CD4-positive, alpha-beta memory T cell (primary cell): ENCODE measurements around the gene CNGB1. TPM values are rescaled to one million over a fixed set of nuclear protein-coding genes. Genes with fewer than 3 reads are reported as not detected.
A peak's percentile ranks its signal among the peaks of the same experiment; 100 is the strongest.

Experiments used
- CTCF ChIA-PET: fragments of 350-600 bp; sonication (Branson Sonifier 250); formaldehyde crosslinking; loops from one replicate; lab custom pipeline; 2021; ENCODE audit warnings: inconsistent platforms; ENCODE audit not compliant: partially characterized antibody; lab: Charles Lee
- POLR2A ChIA-PET: fragments of 350-600 bp; sonication (Branson Sonifier 250); formaldehyde crosslinking; loops from one replicate; lab custom pipeline; 2021; ENCODE audit not compliant: partially characterized antibody; lab: Charles Lee
- DNase-seq, 5 donors: peaks; one replicate each; pipeline versions ENCODE4 v3.0.0 to v3.0.0-alpha.2; 2020 to 2022; ENCODE audit warnings: mixed read lengths in 1 of 5
- H3K27ac ChIP-seq: one replicate; pipeline ENCODE4 v1.7.0; 2013; ENCODE audit warnings: low read depth, low read length
- H3K27me3 ChIP-seq: 2 replicates; pipeline ENCODE4 v1.7.0; 2013; ENCODE audit warnings: mild to moderate bottlenecking, low read length, moderate library complexity; ENCODE audit not compliant: insufficient read depth
- H3K36me3 ChIP-seq: 2 replicates; pipeline ENCODE4 v1.7.0; 2013; ENCODE audit warnings: mild to moderate bottlenecking, low read length, moderate library complexity; ENCODE audit not compliant: insufficient read depth
- H3K4me1 ChIP-seq: 2 replicates; pipeline ENCODE4 v1.7.0; 2013; ENCODE audit warnings: mild to moderate bottlenecking, low read length, moderate library complexity; ENCODE audit not compliant: insufficient read depth
- H3K4me3 ChIP-seq, 2 donors: one replicate each; pipeline ENCODE4 v1.7.0; 2013; ENCODE audit warnings: low read length in 2 of 2, mild to moderate bottlenecking in 1 of 2
- H3K9me3 ChIP-seq, 2 donors: one replicate each; pipeline ENCODE4 v1.7.0; 2013; ENCODE audit warnings: low read length in 2 of 2, control low read depth in 1 of 2; ENCODE audit not compliant: control insufficient read depth in 1 of 2
- H3K27ac Mint-ChIP-seq, 7 donors: one replicate each; pipeline ENCODE4 v1.8.0; 2020 to 2021; ENCODE audit warnings: mixed read lengths in 7 of 7, mild to moderate bottlenecking in 6 of 7, inconsistent platforms in 3 of 7, moderate library complexity in 3 of 7
- H3K27me3 Mint-ChIP-seq, 2 donors: one replicate each; pipeline ENCODE4 v1.8.0; 2020 to 2021; ENCODE audit warnings: mixed read lengths in 2 of 2
- H3K36me3 Mint-ChIP-seq, 2 donors: one replicate each; pipeline ENCODE4 v1.8.0; 2020 to 2021; ENCODE audit warnings: mixed read lengths in 2 of 2, inconsistent platforms in 1 of 2, mild to moderate bottlenecking in 1 of 2
- H3K4me1 Mint-ChIP-seq, 4 donors: one replicate each; pipeline ENCODE4 v1.8.0; 2020 to 2021; ENCODE audit warnings: mixed read lengths in 4 of 4, mild to moderate bottlenecking in 1 of 4
- H3K4me3 Mint-ChIP-seq, 8 donors: one replicate each; pipeline ENCODE4 v1.8.0; 2020 to 2021; ENCODE audit warnings: mixed read lengths in 8 of 8, mild to moderate bottlenecking in 7 of 8, moderate library complexity in 6 of 8, inconsistent platforms in 3 of 8
- H3K9me3 Mint-ChIP-seq, 8 donors: one replicate each; pipeline ENCODE4 v1.8.0; 2020 to 2021; ENCODE audit warnings: mixed read lengths in 8 of 8, mild to moderate bottlenecking in 5 of 8, inconsistent platforms in 3 of 8, moderate library complexity in 1 of 8
- intact Hi-C: fragments of 100-400 bp; cut with micrococcal nuclease; formaldehyde crosslinking; loops from one replicate; pipeline ENCODE4 v1.15.1; 2023
- polyA plus RNA-seq, 2 donors: library from polyadenylated mRNA; unstranded; fragments of 300-500 nt; fragmentation: Illumina TruSeq; gene quantifications; one replicate each; pipeline ENCODE4 v1.2.3, GENCODE V29; 2021
- total RNA-seq, 2 experiments: library from RNA; stranded (reverse); gene quantifications; one replicate each; pipeline ENCODE4 v1.2.3, GENCODE V29; 2021

CNGB1 gene
- total and polyA plus RNA-seq, 4 experiments from 2014 or later = not detected

DNA sequence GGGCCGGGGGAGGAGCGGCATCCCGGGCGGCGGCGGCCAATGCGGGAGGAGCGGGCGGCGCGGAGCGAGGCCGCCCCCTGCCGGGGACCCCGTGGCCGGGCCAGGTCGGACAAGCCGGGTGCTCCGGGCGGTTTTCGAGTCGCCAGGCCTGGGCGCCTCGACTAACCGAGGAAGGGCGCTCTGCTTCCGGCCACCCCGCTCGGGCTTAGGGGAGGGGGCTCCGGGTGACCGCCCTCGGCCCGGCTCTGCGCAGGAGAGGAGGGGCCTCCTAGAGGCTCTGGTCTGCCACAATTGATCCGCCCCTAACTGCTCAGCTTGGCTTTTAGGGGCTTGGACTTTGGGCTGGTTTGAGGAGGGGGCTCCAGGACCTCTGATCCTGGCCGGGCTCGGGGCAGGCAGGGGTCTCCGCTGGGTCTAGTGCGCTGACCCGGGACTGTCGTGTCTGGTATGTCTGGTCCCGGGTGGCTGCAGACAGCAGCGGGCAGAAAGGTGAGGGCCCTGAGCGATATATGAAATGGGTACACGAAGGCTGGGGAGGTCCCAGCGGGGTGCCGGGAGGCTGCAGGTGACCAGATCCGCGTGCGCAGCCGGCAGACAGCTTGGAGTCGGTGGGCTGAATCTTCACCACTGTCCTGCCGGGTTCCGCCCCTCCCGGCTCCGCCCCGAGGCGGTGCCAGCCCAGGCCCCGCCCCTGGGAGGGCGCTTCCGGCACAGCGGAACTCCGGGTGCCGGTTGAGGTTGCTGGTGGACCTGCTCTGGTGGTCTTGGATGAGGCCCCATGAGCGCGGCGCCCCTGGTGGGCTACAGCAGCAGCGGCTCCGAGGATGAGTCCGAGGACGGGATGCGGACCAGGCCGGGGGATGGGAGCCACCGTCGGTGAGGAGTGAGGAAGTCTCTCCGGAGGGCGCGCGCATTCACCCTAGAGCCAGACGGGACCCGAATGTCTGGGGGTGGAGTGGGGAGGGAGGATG is 30.1 kb upstream of the CNGB1 start, which contains the start of gene USB1:
USB1 (plus strand) TSS at position 702 of the 971 bp plus-strand sequence; CDS start at position 779, 77 bp downstream.
- Mint-ChIP-seq H3K9me3 (peaks cover 0 to 3% (median 0%) of the 10 kb centered on the region in 8 donors), H3K27ac (peak within 1 kb of the TSS; percentile 88 to 96 (median 94)), H3K4me1 (peaks cover 40 to 75% (median 51%) of the 10 kb centered on the region in 4 donors), H3K4me3 (peak within 1 kb of the TSS; percentile 90 to 95 (median 92)), H3K36me3 (peaks cover 13 to 48% of the 10 kb centered on the region in 2 donors), H3K27me3 (no peaks in the 10 kb centered on the region)
- no peaks in the 10 kb centered on the region for H3K9me3 ChIP-seq
- no peaks in the 10 kb centered on the region for H3K27me3 ChIP-seq
- CTCF ChIA-PET = interaction anchor here (0.7 to 12.6 kb wide), 8 partner anchors 9 to 244 kb away, joined by 3 to 115 read pairs (median 4); no protein-coding TSS in a partner anchor
- H3K36me3 ChIP-seq = peaks cover 18% of the 10 kb centered on the region
- peaks cover 46% of the 10 kb centered on the region for H3K4me1 ChIP-seq
- H3K4me3 ChIP-seq = peak within 1 kb of the TSS; percentile 76 to 93
- intact Hi-C loops = loop anchor here (1.0 to 5.0 kb wide), 7 partner anchors 16 to 424 kb away; partner anchors contain the start of genes KATNB1 and MMP15
- peak within 1 kb of the TSS; percentile 75 for H3K27ac ChIP-seq
- DNase-seq = peak; percentile 81 to 90 (median 85)
- POLR2A ChIA-PET = interaction anchor here (0.6 to 6.7 kb wide), 14 partner anchors 9 to 464 kb away, joined by 3 to 83 read pairs (median 5); partner anchors contain the start of genes CFAP20 and KATNB1

DNA sequence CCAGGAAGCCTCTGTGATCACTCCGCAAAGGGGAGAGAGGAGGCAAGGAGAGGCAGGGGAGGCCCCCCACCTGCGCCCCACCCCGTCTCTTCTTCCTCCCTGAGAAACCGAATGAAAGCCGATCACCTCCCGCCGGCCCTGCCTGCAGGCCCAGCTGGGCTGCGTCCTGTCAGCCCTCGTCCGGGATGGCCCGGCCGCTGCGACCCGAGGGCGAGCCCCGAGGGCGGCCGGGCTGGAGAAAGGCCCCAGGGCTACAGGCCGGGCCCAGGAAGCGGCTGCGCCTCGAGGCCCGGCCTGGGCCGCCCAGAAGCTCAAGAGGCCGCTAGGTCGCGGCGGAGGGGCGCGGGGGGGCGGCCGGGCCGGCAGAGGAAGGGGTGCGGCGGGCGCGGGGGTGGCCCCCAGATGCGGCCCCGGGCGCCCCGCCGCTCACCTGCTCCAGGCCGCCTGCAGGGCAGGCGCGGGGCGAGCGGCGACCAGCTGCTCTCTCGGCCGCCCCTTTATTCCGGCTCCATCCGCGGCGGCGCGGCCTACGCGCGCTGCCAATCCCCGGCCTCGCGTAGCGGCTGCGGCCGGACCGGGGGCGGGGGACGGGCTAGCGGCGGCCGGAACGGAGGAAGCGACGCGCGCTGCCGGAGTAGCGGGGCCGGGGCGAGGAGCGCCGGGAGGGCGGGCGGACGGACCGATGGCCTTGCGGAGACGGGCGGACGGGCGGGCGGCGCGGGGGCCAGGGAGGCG is 29.2 kb upstream of the CNGB1 start, which contains the start of gene ZNF319:
ZNF319 (minus strand) TSS at position 702 of the 735 bp plus-strand sequence. CDS start 2,407 bp downstream, outside the sequence.
- Mint-ChIP-seq H3K27ac (peak within 1 kb of the TSS; percentile 88 to 96 (median 94)), H3K27me3 (no peaks in the 10 kb centered on the region), H3K4me3 (peak within 1 kb of the TSS; percentile 90 to 95 (median 92)), H3K36me3 (peaks cover 13 to 53% of the 10 kb centered on the region in 2 donors), H3K9me3 (peaks cover 0 to 3% (median 0%) of the 10 kb centered on the region in 8 donors), H3K4me1 (peaks cover 40 to 81% (median 55%) of the 10 kb centered on the region in 4 donors)
- no peak for DNase-seq
- ChIA-PET CTCF (interaction anchor here (1.1 to 12.6 kb wide), 6 partner anchors 14 to 242 kb away, joined by 3 to 115 read pairs (median 5); no protein-coding TSS in a partner anchor), POLR2A (interaction anchor here (1.0 to 6.7 kb wide), 13 partner anchors 8 to 265 kb away, joined by 3 to 83 read pairs (median 5); partner anchors contain the start of genes CFAP20 and KATNB1)
- intact Hi-C loops = loop anchor here (1.0 to 5.0 kb wide), 6 partner anchors 15 to 423 kb away; partner anchors contain the start of gene CFAP20
- H3K4me1 ChIP-seq = peaks cover 55% of the 10 kb centered on the region
- H3K4me3 ChIP-seq = peak within 1 kb of the TSS; percentile 76 to 93
- H3K36me3 ChIP-seq = peaks cover 19% of the 10 kb centered on the region
- H3K27me3 ChIP-seq = no peaks in the 10 kb centered on the region
- no peaks in the 10 kb centered on the region for H3K9me3 ChIP-seq
- peak within 1 kb of the TSS; percentile 75 for H3K27ac ChIP-seq

GRCh38 chr16:57999366-57999970 is 28.5 kb upstream of the CNGB1 start:
- POLR2A ChIA-PET = interaction anchor here (1.0 to 6.7 kb wide), 15 partner anchors 7 to 393 kb away, joined by 3 to 83 read pairs (median 5); partner anchors contain the start of genes CFAP20, GINS3 and KATNB1
- Mint-ChIP-seq H3K36me3 (peaks cover 17 to 52% of the 10 kb centered on the region in 2 donors), H3K27ac (peak overlapping the region; percentile 79 to 94 (median 90)), H3K9me3 (peaks cover 0 to 3% (median 0%) of the 10 kb centered on the region in 8 donors), H3K27me3 (no peaks in the 10 kb centered on the region), H3K4me3 (peak overlapping the region; percentile 71 to 89 (median 86)), H3K4me1 (peaks cover 40 to 81% (median 57%) of the 10 kb centered on the region in 4 donors)
- H3K36me3 ChIP-seq = peaks cover 19% of the 10 kb centered on the region
- H3K9me3 ChIP-seq = no peaks in the 10 kb centered on the region
- CTCF ChIA-PET = interaction anchor here (0.9 to 12.6 kb wide), 11 partner anchors 13 to 393 kb away, joined by 3 to 115 read pairs (median 4); partner anchors contain the start of gene GINS3
- H3K4me3 ChIP-seq = peak overlapping the region; percentile 58 to 65
- peaks cover 62% of the 10 kb centered on the region for H3K4me1 ChIP-seq
- peak overlapping the region; percentile 75 for H3K27ac ChIP-seq
- intact Hi-C loops = loop anchor here (1.0 kb wide), 1 partner anchor 130 kb away; the partner anchor contains the start of gene CFAP20
- DNase-seq = peak; percentile 53 to 61 (median 54)
- H3K27me3 ChIP-seq = no peaks in the 10 kb centered on the region

GRCh38 chr16:57998992-57999365 is 28.1 kb upstream of the CNGB1 start:
- Histone ChIP-seq H3K27ac (peak overlapping the region; percentile 75), H3K4me3 (peak overlapping the region in 1 of 2 donors; percentile 1), H3K4me1 (peaks cover 66% of the 10 kb centered on the region), H3K9me3 (no peaks in the 10 kb centered on the region), H3K36me3 (peaks cover 19% of the 10 kb centered on the region), H3K27me3 (no peaks in the 10 kb centered on the region)
- peak overlapping the region; percentile 79 to 94 (median 90) for H3K27ac Mint-ChIP-seq
- intact Hi-C loops = loop anchor here (1.0 kb wide), 1 partner anchor 130 kb away; the partner anchor contains the start of gene CFAP20
- H3K9me3 Mint-ChIP-seq = peaks cover 0 to 3% (median 0%) of the 10 kb centered on the region in 8 donors
- peak overlapping the region; percentile 71 to 89 (median 86) for H3K4me3 Mint-ChIP-seq
- ChIA-PET CTCF (interaction anchor here (0.9 to 12.6 kb wide), 10 partner anchors 13 to 393 kb away, joined by 3 to 115 read pairs (median 4); partner anchors contain the start of gene GINS3), POLR2A (interaction anchor here (0.5 to 6.7 kb wide), 12 partner anchors 12 to 393 kb away, joined by 3 to 83 read pairs (median 4); partner anchors contain the start of genes CFAP20, GINS3 and KATNB1)
- peaks cover 39 to 81% (median 54%) of the 10 kb centered on the region in 4 donors for H3K4me1 Mint-ChIP-seq
- no peaks in the 10 kb centered on the region for H3K27me3 Mint-ChIP-seq
- DNase-seq = no peak
- peaks cover 17 to 52% of the 10 kb centered on the region in 2 donors for H3K36me3 Mint-ChIP-seq

DNA sequence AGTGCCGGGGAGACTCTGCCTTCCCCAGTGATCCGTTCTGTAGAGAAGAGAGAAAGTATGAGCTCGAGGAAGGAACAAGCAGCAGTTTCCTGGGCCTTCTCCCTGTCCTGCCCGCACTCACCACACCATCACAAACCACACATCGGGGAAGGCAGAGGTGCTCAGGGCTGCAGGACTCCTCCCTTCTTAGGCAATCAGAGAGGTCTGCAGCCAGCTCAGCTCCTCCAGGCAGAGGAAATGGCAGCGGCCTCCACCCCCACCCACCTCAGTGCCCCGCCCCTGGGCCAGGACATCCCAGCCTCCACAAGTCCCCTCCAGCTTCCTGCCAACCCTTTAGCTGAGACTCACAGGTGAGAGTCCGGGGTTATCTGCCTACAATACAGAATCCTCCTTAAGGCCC is 27.6 kb upstream of the CNGB1 start:
- peak; percentile 49 to 78 (median 55) for DNase-seq
- H3K27ac ChIP-seq = peak overlapping the region; percentile 75

More for the DNA sequence above, 27.6 kb upstream of the CNGB1 start:
- H3K4me3 Mint-ChIP-seq = peak overlapping the region; percentile 71 to 89 (median 86)
- peaks cover 14 to 50% of the 10 kb centered on the region in 2 donors for H3K36me3 Mint-ChIP-seq
- intact Hi-C loops = no loop called here
- H3K4me1 ChIP-seq = peaks cover 71% of the 10 kb centered on the region
- ChIA-PET CTCF (interaction anchor here (0.9 to 12.6 kb wide), 9 partner anchors 12 to 394 kb away, joined by 3 to 115 read pairs (median 4); partner anchors contain the start of gene GINS3), POLR2A (interaction anchor here (0.5 to 6.7 kb wide), 10 partner anchors 12 to 394 kb away, joined by 3 to 83 read pairs (median 4); partner anchors contain the start of genes CFAP20, GINS3 and KATNB1)
- no peaks in the 10 kb centered on the region for H3K9me3 ChIP-seq
- peaks cover 0 to 3% (median 0%) of the 10 kb centered on the region in 8 donors for H3K9me3 Mint-ChIP-seq
- peaks cover 19% of the 10 kb centered on the region for H3K36me3 ChIP-seq
- peaks cover 36 to 80% (median 51%) of the 10 kb centered on the region in 4 donors for H3K4me1 Mint-ChIP-seq
- H3K4me3 ChIP-seq = peak overlapping the region in 1 of 2 donors; percentile 38
- no peaks in the 10 kb centered on the region for H3K27me3 ChIP-seq
- H3K27me3 Mint-ChIP-seq = no peaks in the 10 kb centered on the region
- H3K27ac Mint-ChIP-seq = peak overlapping the region; percentile 79 to 94 (median 90)
